Measurements from ENCODE around the gene GSE1. TPM values are rescaled to one million over a fixed set of nuclear protein-coding genes. Genes with fewer than 3 reads are reported as not detected.
A peak's percentile ranks its signal among the peaks of the same experiment; 100 is the strongest.

GSE1 gene
- total and polyA plus RNA-seq, 4 donors, result 20.3 to 40.6 (median 30.7) TPM

DNA sequence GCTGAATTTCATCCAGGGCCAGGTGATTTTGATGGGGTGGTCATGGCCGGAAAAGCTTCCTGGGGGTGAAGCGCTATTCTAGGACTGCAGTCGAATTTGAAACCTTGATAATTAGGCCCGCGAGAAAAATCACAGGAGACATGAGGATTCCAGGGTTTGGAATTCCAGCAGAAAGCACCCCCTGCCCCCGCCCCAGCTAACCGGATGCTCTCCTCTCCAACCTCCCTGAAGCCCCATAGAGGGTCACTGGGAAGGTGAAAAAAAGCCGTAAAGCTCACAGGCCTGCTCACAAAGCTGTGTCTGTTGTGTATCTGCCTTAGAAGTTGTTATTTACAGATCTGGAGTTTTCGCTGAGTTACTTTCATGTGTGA, 76.8 kb downstream of the GSE1 start:
- Histone ChIP-seq H3K36me3 (ENCODE audit: control insufficient read depth, insufficient read depth, low read length) (no peaks in the 10 kb centered on the region), H3K27me3 (ENCODE audit: control insufficient read depth, insufficient read depth, low read length) (no peaks in the 10 kb centered on the region), H3K9me3 (ENCODE audit: control insufficient read depth, insufficient read depth, low read length) (no peaks in the 10 kb centered on the region), H3K4me1 (ENCODE audit: control insufficient read depth, insufficient read depth, low read length) (peaks cover 22% of the 10 kb centered on the region), H3K27ac (ENCODE audit: low read depth, low read length) (no peak overlapping the region), H3K4me3 (ENCODE audit: low read depth, low read length) (no peak overlapping the region)
- WGBS (ENCODE audit: insufficient coverage), result 77% methylated on average over 5 of the region's 9 CpGs
- no peak for DNase-seq (ENCODE audit: low read depth in 4 of 6, low spot score in 6 of 6)

DNA sequence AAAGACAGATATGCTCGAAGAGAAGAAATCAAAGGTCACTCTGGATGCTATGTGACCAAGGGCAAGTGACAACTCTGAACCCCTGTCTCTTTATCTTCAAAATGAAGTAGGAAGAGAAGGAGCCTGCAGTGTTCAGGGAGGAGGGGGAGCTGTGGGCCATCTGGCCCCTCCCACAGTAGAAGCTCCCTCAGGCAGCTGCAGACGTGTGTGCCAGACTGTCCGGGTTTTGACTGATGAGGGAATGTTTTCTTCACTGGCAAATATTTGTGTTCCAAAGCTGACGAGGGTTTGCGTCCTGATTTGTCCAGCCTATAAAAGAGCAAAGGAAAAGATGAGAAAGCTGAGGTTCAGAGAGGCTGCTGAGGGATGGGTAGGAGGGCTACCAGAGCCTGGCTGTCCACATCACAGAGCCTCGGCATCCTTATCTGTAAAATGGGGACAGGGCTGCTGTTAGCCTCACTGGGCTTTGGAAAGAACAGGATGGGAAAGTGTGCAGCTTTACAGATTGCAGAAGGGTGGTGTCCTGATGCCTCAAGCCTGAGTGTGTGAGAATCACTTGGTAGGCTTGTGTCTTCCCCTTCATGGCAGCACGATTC, 77.4 kb downstream of the GSE1 start:
- no peak overlapping the region for H3K27ac ChIP-seq (ENCODE audit: low read depth, low read length)
- no peak overlapping the region for H3K4me3 ChIP-seq (ENCODE audit: low read depth, low read length)
- H3K4me1 ChIP-seq (ENCODE audit: control insufficient read depth, insufficient read depth, low read length), result peaks cover 27% of the 10 kb centered on the region
- H3K27me3 ChIP-seq (ENCODE audit: control insufficient read depth, insufficient read depth, low read length), result peaks cover 3% of the 10 kb centered on the region
- DNase-seq (ENCODE audit: low read depth in 4 of 6, low spot score in 6 of 6), result peak in 1 of 6 donors; percentile 24
- H3K9me3 ChIP-seq (ENCODE audit: control insufficient read depth, insufficient read depth, low read length), result no peaks in the 10 kb centered on the region
- 60% methylated on average over 6 of the region's 7 CpGs for WGBS (ENCODE audit: insufficient coverage)
- H3K36me3 ChIP-seq (ENCODE audit: control insufficient read depth, insufficient read depth, low read length), result no peaks in the 10 kb centered on the region

DNA sequence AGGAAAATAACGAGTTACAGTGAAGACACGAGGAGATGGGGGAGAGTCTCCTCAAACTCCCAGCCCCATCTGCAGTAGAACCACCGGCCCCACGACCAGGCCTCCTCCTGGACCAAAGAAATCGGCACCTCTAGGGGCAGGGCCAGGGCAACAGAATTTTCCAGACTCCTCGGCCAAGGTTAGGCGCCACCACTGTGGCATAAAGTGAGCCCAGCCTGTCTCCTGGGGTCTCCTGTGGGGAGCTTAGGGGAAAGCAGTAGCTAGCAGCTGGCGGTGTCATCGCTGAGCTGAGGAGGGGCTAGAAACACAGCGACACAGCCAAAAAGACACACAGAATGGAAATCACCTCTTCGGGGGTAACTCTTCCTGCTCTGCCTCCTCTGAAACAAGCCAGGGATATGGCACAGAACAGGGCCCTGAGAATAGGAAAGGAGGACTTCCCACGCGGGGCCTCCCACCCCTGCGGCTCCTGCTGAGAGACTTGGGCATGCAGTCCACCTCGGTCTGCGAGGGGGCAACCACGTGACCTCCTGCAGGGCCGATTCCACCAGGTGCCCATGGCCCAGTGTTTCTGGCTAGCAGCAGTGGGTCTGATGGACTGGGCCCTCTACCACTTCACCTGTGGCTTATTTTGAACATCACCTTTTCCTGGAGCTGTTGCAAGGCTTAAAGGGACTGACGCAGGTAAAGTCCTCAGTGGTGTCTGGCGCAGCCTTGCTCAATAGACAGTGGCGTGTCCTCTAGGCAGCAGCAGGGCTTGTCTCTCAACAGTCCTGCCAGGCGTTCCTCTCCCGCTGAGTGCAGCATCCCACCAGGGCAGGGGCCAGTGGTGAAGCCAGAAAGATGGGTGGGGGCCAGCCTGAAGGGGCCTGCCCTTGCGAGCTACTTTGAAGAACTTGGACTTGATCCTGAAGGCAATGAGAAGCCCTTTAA, 82.3 kb downstream of the GSE1 start:
- no peak overlapping the region for H3K27ac ChIP-seq (ENCODE audit: low read depth, low read length)
- no peaks in the 10 kb centered on the region for H3K36me3 ChIP-seq (ENCODE audit: control insufficient read depth, insufficient read depth, low read length)
- no peaks in the 10 kb centered on the region for H3K9me3 ChIP-seq (ENCODE audit: control insufficient read depth, insufficient read depth, low read length)
- no peak for DNase-seq (ENCODE audit: low read depth in 4 of 6, low spot score in 6 of 6)
- WGBS (ENCODE audit: insufficient coverage), result 75% methylated on average over 21 of the region's 24 CpGs
- no peak overlapping the region for H3K4me3 ChIP-seq (ENCODE audit: low read depth, low read length)
- H3K4me1 ChIP-seq (ENCODE audit: control insufficient read depth, insufficient read depth, low read length), result peaks cover 33% of the 10 kb centered on the region
- H3K27me3 ChIP-seq (ENCODE audit: control insufficient read depth, insufficient read depth, low read length), result peaks cover 4% of the 10 kb centered on the region

DNA sequence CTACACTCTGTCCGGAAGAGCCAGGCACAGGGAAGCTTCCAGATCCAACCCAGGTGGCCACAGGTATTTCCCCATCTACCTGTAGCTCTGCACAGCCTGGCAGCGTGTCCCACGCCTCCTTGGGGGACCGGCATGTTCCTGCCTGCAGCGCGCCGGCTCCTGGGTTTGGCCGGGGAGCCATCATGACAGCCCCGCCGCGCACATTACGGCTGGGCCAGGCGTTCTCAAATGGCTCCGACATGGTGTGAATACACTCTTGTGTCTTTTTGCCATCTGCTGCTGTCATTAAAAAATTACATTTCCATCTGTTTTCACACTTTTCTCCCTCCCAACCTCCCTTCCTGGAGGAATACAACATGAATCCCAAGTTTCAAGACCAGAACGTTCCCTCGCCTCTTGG, 83.7 kb downstream of the GSE1 start:
- Histone ChIP-seq H3K4me1 (ENCODE audit: control insufficient read depth, insufficient read depth, low read length) (peaks cover 33% of the 10 kb centered on the region), H3K4me3 (ENCODE audit: low read depth, low read length) (no peak overlapping the region), H3K36me3 (ENCODE audit: control insufficient read depth, insufficient read depth, low read length) (no peaks in the 10 kb centered on the region), H3K27ac (ENCODE audit: low read depth, low read length) (no peak overlapping the region), H3K9me3 (ENCODE audit: control insufficient read depth, insufficient read depth, low read length) (no peaks in the 10 kb centered on the region), H3K27me3 (ENCODE audit: control insufficient read depth, insufficient read depth, low read length) (peaks cover 4% of the 10 kb centered on the region)
- WGBS (ENCODE audit: insufficient coverage), result 60% methylated on average over 14 of the region's 16 CpGs
- DNase-seq (ENCODE audit: low read depth in 4 of 6, low spot score in 6 of 6), result peak in 3 of 6 donors; percentile 29 to 92 (median 91)

DNA sequence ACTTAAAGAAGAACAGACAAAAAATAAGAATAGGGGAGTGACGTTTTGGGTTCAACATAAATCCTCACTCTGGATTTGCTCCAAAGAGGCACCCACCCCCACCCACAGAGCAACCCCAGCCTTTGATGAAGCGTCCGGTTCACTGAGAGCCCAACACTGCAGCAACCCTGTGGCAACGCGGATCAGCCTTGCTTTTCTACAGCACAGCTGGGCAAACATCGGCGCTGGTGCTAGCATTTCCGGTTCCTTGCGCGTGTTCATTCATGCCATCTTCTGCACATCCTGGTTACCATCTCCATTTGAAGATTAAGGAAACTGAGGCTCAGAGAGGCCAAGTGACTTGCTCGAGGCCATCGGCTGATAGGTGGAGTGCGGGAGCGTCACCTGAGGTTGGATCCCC, 84.3 kb downstream of the GSE1 start:
- Histone ChIP-seq H3K4me1 (ENCODE audit: control insufficient read depth, insufficient read depth, low read length) (peaks cover 33% of the 10 kb centered on the region), H3K36me3 (ENCODE audit: control insufficient read depth, insufficient read depth, low read length) (no peaks in the 10 kb centered on the region), H3K9me3 (ENCODE audit: control insufficient read depth, insufficient read depth, low read length) (no peaks in the 10 kb centered on the region), H3K4me3 (ENCODE audit: low read depth, low read length) (no peak overlapping the region), H3K27me3 (ENCODE audit: control insufficient read depth, insufficient read depth, low read length) (peaks cover 4% of the 10 kb centered on the region), H3K27ac (ENCODE audit: low read depth, low read length) (no peak overlapping the region)
- whole genome bisulfite sequencing (ENCODE audit: insufficient coverage), result 65% methylated on average over 14 of the region's 14 CpGs
- DNase-seq (ENCODE audit: low read depth in 4 of 6, low spot score in 6 of 6), result no peak

DNA sequence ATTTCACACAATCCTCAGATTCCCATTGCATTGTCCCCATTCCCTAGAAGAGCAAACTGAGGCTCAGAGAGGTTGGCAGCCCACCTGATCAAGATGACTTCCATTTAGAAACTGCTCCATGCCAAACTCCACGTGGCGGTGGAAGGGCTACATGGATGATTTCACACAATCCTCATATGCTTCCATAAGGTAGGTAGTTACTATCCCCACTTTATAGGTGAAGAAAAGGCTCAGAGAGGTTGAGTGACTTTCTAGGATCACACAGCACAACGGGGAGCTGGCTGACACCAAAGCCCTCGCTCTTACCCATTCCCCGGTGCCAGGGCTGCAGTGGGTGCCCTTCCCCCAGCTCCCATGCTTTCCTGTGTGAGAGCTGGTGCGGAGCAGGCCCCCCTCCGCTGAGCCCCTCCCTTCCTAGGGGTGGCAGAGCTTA, 85.4 kb downstream of the GSE1 start:
- no peak overlapping the region for H3K27ac ChIP-seq (ENCODE audit: low read depth, low read length)
- DNase-seq (ENCODE audit: low read depth in 4 of 6, low spot score in 6 of 6), result no peak
- WGBS (ENCODE audit: insufficient coverage), result 60% methylated on average over 1 of the region's 7 CpGs
- no peaks in the 10 kb centered on the region for H3K36me3 ChIP-seq (ENCODE audit: control insufficient read depth, insufficient read depth, low read length)
- peaks cover 33% of the 10 kb centered on the region for H3K4me1 ChIP-seq (ENCODE audit: control insufficient read depth, insufficient read depth, low read length)
- H3K9me3 ChIP-seq (ENCODE audit: control insufficient read depth, insufficient read depth, low read length), result no peaks in the 10 kb centered on the region
- peaks cover 4% of the 10 kb centered on the region for H3K27me3 ChIP-seq (ENCODE audit: control insufficient read depth, insufficient read depth, low read length)
- H3K4me3 ChIP-seq (ENCODE audit: low read depth, low read length), result no peak overlapping the region

DNA sequence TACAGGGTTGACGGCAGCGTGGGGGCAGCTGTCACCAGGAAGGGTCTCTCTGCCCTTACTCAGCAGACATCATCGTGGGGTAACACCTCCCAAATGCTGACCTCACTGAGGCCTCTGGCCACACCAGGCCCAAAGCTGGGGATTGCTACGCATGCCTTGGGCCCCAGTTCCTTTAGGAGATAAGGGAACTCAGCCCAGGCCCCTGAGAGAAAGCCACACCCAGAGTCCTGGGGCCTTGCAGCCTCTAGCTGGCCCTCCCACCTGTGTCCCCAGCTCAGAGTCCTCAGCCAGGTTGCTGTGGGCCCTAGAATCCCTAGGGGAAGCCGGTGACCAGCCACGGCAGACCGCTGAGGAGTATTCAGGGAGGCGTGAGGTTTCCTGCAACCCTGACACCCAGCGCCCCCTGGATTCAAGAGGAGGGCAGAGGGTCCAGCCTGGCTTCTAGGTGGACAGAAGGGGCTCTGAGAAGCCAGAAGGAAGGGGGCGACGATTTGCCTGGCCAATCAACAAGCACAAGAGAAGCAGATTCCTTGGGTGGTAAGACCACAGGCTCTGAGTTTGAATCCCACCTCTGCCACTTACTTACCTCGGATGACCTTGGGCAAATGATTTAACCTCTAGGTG, 85.9 kb downstream of the GSE1 start:
- H3K4me1 ChIP-seq (ENCODE audit: control insufficient read depth, insufficient read depth, low read length), result peaks cover 33% of the 10 kb centered on the region
- 69% methylated on average over 5 of the region's 12 CpGs for WGBS (ENCODE audit: insufficient coverage)
- H3K4me3 ChIP-seq (ENCODE audit: low read depth, low read length), result no peak overlapping the region
- no peak overlapping the region for H3K27ac ChIP-seq (ENCODE audit: low read depth, low read length)
- no peaks in the 10 kb centered on the region for H3K36me3 ChIP-seq (ENCODE audit: control insufficient read depth, insufficient read depth, low read length)
- peaks cover 4% of the 10 kb centered on the region for H3K27me3 ChIP-seq (ENCODE audit: control insufficient read depth, insufficient read depth, low read length)
- H3K9me3 ChIP-seq (ENCODE audit: control insufficient read depth, insufficient read depth, low read length), result no peaks in the 10 kb centered on the region
- DNase-seq (ENCODE audit: low read depth in 4 of 6, low spot score in 6 of 6), result no peak

DNA sequence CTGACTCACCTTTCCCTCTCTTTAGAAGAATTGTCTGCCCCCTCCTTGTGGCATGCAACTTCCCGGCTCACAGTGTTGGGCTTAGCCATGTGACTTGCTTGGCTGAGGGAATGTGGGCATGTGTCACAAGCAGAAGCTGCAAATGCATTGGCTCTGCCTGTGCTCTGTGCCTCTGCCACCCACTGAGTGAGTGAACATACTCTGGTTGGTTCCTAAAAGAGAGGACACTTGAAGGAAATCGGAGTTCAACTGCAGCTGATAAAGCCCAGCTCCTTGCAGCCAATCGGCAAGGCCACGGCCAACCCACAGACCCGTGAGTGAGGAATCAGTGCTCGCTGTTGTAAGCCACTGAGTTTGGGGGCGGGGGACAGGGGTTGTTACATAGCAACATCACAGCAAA, 86.5 kb downstream of the GSE1 start:
- Histone ChIP-seq H3K36me3 (ENCODE audit: control insufficient read depth, insufficient read depth, low read length) (no peaks in the 10 kb centered on the region), H3K27ac (ENCODE audit: low read depth, low read length) (no peak overlapping the region), H3K9me3 (ENCODE audit: control insufficient read depth, insufficient read depth, low read length) (no peaks in the 10 kb centered on the region), H3K4me3 (ENCODE audit: low read depth, low read length) (no peak overlapping the region), H3K27me3 (ENCODE audit: control insufficient read depth, insufficient read depth, low read length) (peaks cover 4% of the 10 kb centered on the region), H3K4me1 (ENCODE audit: control insufficient read depth, insufficient read depth, low read length) (peaks cover 33% of the 10 kb centered on the region)
- WGBS (ENCODE audit: insufficient coverage), result 62% methylated on average over 5 of the region's 7 CpGs
- peak in 2 of 6 donors; percentile 33 to 85 for DNase-seq (ENCODE audit: low read depth in 4 of 6, low spot score in 6 of 6)

DNA sequence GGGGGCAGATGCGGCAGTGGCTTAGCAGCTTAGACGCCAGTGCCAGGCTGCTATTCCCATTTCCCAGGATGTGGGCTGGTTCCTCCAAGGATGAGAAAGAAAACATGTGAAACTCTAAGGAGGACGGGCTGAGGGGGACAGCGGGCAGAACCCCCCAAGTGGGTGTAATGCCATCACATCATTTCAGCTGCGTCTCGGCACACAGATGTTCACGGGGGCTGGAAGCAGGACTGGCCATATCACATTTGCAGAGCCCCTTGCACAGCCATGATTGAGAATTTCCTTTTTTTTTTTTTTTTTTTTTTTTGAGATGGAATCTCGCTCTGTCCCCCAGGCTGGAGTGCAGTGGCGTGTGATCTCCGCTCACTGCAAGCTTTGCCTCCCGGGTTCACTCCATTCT, 90.9 kb downstream of the GSE1 start:
- 77% methylated on average over 5 of the region's 11 CpGs for WGBS (ENCODE audit: insufficient coverage)
- no peak overlapping the region for H3K4me3 ChIP-seq (ENCODE audit: low read depth, low read length)
- peaks cover 4% of the 10 kb centered on the region for H3K4me1 ChIP-seq (ENCODE audit: control insufficient read depth, insufficient read depth, low read length)
- H3K27me3 ChIP-seq (ENCODE audit: control insufficient read depth, insufficient read depth, low read length), result no peaks in the 10 kb centered on the region
- H3K9me3 ChIP-seq (ENCODE audit: control insufficient read depth, insufficient read depth, low read length), result no peaks in the 10 kb centered on the region
- no peak overlapping the region for H3K27ac ChIP-seq (ENCODE audit: low read depth, low read length)
- H3K36me3 ChIP-seq (ENCODE audit: control insufficient read depth, insufficient read depth, low read length), result no peaks in the 10 kb centered on the region
- DNase-seq (ENCODE audit: low read depth in 4 of 6, low spot score in 6 of 6), result no peak
